NCI-H1694 (cell line): ENCODE data around the gene KREMEN1.
A peak's percentile ranks its signal among the peaks of the same experiment; 100 is the strongest.

Experiments used
- DNase-seq: peaks from one replicate; lab custom pipeline; 2025; lab: John Stamatoyannopoulos, UW

The KREMEN1 gene

GRCh38 chr22:29206372-29207242, 133.8 kb downstream of the KREMEN1 start:
- DNase-seq: no peak

- no peak for DNase-seq
Measured at GRCh38 chr22:29207243-29207550, 134.4 kb downstream of the KREMEN1 start.

GRCh38 chr22:29207562-29208501, 135.0 kb downstream of the KREMEN1 start:
- no peak for DNase-seq

GRCh38 chr22:29208502-29208862, 135.6 kb downstream of the KREMEN1 start:
- DNase-seq: no peak

GRCh38 chr22:29208879-29209623, 136.2 kb downstream of the KREMEN1 start:
- DNase-seq: no peak

DNA sequence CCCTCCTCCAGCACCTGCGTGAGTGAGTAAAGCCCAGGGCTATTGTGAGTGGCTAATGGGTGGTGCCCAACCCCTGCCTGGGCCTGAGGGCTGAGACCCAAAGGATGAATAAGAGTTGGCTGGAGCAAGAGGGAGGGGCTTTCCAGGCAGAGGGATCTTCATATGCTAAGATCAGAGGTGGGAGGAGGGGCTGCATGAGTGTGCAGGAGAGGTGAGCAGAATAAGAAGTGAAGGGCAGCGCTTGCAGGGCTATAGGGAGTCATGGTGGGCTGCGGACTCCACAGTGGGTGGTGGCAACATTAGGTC, 136.7 kb downstream of the KREMEN1 start:
- DNase-seq: no peak

DNA sequence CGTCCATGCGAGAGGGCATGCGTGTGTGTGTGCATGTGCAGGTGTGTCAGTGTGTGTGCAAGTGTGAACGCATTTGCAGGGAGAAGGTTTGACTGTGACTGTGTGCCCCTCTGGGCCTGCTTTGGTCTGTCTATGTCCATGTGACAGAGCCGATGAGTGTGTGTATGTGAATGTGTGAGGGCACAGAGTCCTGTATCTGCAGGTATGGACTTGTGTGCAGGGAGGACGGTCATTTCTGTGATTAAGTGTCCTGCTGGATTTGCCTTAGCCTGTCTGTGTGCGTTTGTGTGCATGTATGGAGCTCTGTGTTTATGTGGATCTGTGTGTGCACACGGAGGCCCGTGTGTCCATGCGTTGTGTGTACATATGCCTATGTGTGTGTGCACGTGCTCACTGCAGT, 138.2 kb downstream of the KREMEN1 start:
- DNase-seq: no peak

- no peak for DNase-seq
Measured at GRCh38 chr22:29211466-29211865, 138.6 kb downstream of the KREMEN1 start.

- DNase-seq: peak; percentile 62
Measured at GRCh38 chr22:29212743-29213142, 139.9 kb downstream of the KREMEN1 start.

GRCh38 chr22:29213493-29213892, 140.7 kb downstream of the KREMEN1 start:
- DNase-seq: no peak

GRCh38 chr22:29214232-29214631, 141.4 kb downstream of the KREMEN1 start:
- DNase-seq: no peak

GRCh38 chr22:29215012-29215860, 142.4 kb downstream of the KREMEN1 start:
- no peak for DNase-seq

GRCh38 chr22:29216011-29216872, 143.4 kb downstream of the KREMEN1 start:
- no peak for DNase-seq

GRCh38 chr22:29216873-29217666, 144.2 kb downstream of the KREMEN1 start:
- no peak for DNase-seq
